NCI-H526 (cell line): ENCODE measurements around the gene CD40LG.

Experiments used
- DNase-seq, 2 experiments: peaks; one replicate each; lab custom pipeline; 2025; lab: John Stamatoyannopoulos, UW

CD40LG gene

DNA sequence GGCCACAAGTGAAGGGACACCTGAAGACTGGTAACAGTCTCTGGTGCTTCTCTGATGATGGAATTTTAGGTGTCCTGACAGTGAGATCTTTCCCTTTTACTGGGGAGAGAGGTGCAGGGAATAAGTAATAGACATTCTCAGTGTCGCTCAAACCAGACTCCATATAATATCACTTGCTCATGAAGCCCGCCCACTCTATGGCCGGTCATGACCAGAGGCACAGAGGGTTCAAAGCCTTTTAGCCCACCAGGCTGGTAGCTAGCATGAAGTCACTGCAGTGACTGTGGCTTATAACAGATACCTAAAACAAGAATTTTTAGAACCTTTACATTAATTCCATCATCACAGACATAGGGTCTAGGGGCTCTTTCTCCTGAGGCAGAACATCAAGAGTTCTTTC, 2.9 kb downstream of the CD40LG start:
- DNase-seq, result no peak

DNA sequence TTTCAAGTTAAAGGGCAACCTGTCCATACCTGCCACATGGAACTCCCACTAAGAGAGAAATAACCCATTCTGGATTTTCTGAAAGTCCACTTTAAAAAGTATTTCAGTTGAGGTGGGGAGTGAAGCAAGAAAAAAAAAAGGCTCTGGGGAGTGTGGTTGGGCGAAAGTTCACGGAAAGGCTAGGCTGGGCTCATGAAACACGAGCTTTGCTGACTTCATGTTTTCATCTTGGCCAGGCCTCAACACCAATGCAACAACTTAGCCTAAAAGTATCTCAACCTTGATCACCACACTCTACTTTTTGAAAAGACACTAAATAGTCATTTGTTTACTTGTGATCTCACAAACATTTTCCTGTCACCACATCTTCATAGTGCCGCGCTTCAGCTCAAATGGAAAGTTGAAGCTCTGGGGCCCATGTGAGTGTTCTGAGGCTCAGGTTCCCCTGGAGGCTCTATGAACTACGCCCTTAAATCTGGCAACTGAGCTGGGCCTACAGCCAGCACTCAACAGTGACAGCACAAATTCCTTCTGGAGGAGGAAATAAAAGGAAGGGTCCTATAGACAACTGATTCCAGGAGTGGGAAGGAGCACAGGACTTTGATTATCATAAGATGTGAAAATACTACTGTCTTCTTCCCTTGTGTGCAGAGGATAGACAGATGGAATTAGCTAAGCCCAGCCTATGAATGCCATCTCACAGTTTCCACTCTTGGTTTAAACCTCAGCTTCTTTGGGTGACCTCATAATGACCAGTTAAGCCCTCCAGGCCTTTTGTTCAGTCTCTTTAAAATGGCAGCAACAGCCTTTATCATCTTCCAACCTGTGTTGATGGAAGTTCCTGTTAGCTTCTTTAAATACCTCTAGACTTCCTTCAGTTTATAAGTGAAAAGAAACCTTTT, 5.1 kb downstream of the CD40LG start:
- DNase-seq, result no peak

DNA sequence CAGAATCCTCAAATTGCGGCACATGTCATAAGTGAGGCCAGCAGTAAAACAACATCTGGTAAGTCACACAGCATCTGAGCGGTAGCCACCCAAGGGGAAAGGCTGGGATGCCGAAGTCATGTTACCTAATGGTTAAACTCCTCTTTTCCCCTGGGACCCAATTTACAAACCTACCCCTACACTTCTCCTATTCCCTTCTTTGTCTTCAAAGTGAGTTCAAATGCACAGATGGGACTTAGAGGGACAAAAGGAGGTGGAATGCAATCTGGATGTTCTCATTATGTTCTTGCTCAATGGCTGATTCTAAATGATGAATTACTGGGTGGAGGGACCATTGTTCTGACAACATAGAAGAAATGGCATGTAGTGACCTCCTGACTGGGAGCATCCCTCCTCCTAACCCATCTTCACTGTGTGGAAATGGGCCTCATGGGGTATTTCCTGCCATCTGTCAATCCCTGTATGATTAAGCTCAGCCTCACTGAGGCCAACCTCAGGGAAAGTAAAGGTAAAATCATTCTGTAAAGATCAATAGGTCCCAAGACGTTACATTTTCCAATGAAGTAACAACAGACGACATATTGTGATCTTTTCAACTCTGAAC, 8.5 kb downstream of the CD40LG start:
- no peak for DNase-seq

DNA sequence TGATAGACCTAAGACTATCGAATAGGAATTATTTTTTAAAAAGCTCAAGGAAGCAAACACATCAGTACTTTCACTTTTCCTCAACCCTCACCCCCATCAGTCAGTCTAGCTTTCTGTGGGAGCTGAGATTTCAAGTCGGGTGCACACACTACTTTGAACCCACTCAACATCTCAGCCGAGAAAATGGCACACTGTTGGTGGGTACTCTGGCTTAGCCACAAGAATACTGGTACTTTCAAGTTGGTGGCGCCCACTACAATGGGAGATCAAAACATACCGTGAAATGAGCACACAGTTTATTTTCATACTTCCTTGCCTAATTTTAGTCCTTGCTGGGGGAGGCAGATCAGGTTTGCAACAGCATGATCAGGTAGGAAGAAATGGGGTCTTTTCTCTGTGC, 10.2 kb downstream of the CD40LG start:
- no peak for DNase-seq

DNA sequence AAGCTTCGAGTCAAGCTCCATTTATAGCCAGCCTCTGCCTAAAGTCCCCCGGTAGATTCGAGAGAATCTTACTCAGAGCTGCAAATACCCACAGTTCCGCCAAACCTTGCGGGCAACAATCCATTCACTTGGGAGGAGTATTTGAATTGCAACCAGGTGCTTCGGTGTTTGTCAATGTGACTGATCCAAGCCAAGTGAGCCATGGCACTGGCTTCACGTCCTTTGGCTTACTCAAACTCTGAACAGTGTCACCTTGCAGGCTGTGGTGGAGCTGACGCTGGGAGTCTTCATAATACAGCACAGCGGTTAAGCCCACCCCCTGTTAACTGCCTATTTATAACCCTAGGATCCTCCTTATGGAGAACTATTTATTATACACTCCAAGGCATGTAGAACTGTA, 11.2 kb downstream of the CD40LG start:
- DNase-seq, result no peak

DNA sequence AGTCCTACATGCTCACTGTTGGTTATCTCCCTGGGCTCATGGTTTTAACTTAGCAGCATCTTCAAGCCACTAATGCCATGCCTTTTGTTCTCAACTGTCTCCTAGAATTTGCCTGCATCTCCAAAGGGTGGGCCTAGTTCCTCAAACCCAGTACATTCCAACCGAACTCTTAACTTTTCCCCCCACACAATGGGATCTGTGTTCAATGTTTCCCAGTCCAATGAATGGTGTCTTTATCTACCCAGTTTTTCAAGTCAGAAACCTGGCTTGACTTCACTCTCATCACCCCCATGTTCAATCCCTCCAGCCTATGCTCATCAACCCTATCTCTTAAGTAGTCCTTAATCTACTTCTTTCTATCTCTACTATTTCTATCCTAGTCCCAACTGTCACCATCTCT, 12.9 kb downstream of the CD40LG start:
- no peak for DNase-seq

DNA sequence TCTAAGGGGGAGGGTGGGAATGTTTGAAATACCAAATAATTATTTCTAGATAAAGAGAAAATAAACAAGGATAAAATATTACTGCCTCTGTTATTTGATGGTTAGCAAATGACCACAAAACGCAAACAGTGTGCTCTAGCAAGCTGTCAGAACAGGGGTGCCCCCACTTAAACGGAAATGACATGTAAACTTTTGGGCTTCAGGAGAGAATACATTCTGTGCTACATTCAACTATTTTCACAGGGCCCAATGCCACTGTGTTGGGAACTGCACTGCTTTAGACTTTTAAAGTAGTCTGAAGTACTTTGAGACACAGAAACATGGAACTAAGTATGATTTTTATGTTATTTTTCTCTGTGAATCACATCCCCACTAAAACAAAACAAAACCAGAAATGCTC, 14.1 kb downstream of the CD40LG start:
- no peak for DNase-seq

DNA sequence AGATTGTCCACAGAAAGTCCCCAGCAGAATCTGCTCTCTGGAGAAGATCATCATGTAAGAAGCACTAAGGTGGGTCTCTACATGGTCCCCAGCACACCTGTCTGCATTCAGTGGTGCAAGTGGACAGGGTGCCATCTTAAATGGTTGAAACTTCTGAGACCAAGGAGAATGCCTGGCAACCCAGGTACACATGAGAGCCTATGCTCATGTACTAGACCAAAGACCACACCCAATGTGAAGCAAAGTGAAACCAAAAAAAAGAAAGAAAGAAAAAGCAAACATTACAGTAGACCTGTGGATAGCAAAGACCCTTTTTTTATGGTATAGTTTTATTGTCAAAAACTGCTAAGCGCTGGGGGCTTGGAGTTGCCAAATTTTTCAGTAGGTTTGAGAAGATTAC, 15.0 kb downstream of the CD40LG start:
- no peak for DNase-seq

DNA sequence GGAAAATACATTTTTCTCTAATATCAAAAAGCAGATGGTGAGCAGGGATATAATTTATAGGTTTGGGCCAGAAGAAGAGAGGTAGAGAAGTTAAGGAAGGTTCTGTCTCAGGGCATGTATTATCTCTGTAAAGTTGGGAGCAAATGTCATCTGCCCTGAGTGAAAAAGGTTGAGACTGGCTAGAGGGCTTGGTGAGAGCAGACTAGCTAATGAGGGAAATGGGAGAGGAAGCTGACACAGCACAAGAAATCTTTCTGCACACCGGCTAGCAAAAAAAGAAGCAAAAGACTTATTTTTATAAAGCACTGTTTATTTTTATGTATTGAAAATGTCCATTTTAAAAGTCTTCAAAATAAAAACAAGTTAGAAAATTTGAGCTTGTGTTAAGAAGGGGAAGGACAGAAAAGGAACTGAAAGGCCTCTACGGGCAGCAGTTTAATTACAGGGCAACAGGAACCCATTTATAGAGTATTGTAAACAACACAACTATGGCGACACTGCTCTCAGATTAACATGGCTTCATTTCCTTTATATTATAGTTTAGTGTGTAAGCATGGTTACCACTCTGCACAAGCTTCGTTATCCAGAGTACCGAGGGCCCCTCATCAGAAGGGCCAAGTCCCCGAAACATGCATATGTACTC, 17.4 kb downstream of the CD40LG start:
- DNase-seq, result no peak

DNA sequence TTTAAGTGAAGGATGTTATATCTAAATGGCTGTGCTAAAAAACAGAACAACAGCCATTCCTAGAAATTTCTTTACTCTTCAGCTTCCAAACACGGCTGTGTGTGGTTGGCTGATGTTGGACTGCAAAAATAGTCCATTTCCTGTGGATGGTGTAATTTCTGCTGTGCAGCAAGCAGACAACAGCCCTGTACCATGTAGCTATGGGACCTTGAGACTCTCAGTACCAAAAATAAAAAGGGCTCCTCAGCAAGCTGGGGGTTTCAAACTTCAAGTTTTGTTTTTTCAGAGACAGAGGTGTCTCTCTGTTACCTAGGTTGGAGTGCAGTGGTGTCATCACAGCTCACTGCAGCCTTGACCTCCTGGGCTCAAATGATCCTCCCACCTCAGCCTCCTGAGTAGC, 18.1 kb downstream of the CD40LG start:
- no peak for DNase-seq

DNA sequence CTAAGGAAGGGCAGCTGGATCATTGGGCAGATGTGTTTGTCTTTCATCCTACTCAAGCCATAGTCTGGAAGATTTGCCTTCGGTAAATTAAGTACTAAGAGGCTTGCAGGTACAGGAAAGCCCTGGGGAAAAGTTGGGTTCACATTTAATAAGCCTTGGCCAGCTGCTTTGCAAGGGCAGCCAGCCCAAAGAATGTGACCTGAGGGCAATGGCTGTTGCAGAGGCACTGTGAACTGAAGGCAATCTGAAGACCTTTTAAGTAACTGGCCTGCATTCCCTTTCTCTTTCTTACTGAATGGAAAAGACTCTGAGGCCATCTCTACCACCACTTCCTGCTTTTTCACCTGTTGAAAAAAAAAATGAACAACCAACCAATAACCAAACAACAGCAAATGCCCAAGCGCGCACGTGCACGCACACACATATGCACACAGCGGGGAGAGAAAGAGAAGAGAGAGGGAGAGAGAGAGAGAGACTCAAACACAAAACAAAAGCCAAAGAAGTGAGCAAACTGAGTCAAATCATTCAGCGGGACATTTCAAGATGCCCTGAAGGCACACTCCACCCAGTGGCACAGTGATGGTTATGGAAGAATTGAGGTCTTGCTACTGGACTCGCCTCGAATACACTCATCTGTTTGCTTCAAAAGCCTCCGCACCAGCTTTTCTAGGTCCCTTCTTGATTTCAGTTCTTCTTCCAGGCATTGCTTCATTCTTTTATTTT, 19.6 kb downstream of the CD40LG start:
- DNase-seq, result no peak

DNA sequence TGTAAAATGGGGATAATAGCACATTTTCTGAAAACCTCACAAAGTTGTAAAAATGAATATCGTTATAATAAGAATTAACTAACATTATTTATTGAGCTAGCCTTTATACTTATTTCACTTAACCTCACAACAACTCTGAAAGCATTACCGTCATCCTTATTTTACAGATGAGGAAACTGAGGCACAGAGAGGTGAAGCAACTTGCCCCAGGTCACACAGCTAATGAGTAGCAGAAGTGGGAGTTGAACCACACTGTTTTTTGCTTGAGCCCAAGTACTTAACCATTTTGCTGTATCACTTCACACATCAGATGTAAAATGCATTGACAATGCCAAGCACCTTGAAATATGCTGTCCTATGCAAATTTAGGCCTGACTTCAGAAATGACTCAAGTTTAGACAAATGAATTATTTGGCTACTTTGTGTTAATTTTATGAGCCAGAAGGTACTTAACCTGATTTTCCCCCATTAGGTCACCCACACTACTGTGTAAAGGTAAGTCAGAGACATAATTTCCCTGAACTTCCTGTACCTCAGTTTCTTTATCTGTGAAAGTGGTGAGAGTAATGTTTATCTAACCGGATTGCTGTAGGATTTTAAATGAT, 23.1 kb downstream of the CD40LG start:
- no peak for DNase-seq

DNA sequence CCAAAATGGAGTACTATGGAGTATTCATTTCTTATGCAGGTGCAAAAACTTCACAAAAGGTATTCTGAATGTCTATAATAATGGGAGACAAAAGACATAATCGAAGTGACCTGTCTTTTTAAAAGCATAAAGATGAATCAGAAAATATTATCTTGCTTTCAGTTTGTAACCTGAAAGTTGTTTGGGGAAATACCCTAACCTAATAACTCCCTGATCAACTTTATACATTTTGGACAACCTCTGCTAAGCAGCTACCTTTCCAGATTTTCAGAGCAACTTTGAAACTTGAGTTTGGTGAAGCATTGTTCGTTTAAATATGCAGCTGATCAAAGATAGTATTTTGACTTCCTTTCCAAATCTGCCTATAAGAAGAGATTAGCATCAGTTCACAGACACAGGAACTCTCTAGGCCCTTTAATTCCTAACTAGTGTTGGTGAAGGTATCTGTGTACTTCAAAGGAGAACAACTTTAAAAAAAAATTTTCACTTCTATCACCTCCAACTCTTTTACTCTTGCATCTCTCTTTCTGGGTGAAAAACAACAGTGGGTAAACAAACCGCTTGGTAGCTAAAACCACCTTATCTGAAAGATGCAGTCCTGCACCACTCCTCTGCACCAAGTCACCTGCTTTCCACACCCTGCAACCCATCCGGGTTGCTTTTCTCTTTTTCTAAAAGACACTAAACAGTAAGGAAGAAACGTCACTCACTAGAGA, 26.5 kb downstream of the CD40LG start:
- no peak for DNase-seq

DNA sequence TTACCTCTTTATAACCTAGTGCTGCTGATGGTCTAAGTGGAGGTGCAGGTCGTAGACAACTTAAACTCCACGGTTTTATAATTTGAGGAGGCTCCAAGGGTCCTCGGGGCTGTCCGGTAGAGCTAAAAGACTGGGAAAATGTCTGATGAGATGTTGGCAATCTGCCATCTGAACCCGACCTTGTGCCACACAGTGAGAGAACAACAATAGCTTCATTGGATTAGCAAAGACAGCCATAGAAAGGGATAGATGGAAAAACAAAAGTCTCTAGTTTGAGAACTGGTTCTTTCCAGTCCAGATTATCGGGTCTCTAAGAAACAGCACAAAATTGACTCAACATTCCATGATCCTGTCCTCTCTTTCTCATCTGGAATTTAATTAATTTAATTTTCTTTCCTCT, 31.6 kb downstream of the CD40LG start:
- DNase-seq, result no peak

DNA sequence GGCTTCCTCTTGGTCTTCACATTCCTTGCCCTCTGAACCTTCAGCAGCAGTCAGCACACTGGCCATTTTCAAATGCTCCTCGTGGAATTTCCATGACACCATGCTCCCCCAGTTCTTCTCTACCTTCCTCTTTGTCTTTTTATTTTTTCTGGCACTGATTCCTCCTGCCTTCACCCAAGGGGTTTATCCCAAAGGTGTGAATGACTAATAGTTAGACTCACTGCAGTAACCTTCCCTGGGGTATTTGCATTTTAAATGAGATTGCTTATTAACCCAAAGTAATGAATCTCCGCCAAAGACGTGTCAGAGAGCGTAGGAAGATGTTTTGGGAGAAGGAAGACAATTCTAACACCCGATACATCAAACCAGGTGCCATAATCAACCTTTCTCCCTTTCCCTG, 36.2 kb downstream of the CD40LG start:
- no peak for DNase-seq

DNA sequence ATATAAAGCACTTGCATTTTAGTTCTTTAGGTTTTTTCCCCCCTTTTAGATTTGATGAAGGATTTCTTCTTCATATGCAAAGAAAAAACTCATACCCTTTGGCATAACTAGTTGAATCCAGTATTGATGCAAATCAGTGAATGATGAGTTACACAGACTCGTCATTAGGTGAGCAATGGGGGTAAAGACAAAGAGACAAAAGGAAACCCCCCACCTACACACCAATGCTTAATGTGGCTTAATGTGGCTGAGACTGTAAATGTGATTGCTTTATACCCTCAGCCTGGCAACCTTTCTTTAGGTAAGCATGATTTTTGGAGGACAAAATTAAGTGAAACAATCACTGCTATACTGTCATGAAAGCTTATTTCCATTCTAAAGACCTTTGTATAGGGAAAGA, 39.5 kb downstream of the CD40LG start:
- peak in 1 of 2 experiments; percentile 5 for DNase-seq

DNA sequence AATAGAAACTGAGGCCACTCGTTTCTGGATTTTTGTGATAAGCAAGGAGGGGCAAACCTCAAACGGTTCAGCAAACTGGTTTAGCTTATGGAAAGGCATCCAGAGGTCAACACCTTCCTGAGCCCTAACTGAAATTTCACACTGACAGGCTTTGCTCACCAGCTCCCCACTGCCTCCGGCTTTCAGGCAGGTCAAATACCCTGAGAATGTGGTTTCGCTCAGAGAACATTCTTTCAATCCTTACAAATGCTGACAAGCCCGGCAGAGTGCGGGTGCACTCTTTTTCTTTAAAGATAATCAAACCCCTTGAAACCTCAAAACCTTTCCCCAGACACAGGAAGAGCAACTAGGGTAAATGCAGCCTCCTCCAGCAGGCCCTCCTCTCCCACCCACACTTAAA, 41.5 kb downstream of the CD40LG start:
- no peak for DNase-seq

DNA sequence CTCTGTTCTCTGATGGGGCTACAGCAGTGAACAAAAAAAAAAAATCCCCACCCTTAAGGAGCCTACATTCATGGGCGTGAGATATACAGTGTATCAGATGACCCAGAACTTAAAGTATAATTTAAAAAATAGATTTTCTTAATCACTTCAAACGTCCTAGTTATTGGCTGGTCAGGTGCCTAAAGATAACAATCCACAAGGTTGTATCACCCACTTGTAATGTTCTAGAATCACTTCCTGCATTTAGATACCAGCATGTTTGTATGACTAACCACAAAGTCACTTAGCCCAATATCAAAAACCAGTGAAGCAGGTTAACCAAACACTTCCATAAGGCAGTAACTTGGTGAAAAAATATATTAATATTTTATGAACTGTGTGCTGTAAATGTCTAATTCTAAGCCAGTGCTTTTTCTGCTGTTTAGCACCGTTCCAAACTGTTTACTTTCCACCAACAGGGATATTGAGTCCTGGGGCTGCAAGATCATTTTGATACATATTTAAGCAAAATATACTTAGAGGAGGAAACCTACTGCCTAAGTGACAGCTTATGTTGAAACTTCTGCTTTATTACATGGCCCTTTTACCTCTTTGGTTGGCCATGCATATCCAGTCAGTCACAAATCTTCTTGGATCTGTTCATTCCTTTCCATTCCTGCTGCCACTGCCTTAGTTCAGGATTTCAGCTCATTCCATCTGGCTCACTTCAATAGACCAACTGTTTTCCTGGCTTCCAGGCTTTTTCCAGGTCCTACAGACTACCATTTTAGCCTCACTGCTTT, 43.3 kb downstream of the CD40LG start:
- DNase-seq, result no peak

DNA sequence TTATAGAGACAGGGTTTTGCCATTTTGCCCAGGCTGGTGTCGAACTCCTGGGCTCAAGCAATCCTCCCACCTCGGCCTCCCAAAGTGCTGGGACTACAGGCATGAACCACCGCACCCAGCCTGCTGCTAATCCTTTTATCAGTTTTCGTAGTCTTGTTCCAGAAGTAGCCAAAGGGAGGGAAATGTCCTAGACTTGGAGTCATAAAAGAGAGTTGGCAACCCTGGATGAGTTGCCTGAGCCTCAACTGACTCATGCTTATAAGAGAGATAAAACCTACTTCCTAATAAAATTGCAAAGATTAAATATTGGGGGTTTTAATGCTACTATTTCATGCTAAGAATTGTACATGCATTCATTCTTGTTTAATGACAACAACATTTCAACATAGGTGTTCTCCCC, 44.3 kb downstream of the CD40LG start:
- no peak for DNase-seq

DNA sequence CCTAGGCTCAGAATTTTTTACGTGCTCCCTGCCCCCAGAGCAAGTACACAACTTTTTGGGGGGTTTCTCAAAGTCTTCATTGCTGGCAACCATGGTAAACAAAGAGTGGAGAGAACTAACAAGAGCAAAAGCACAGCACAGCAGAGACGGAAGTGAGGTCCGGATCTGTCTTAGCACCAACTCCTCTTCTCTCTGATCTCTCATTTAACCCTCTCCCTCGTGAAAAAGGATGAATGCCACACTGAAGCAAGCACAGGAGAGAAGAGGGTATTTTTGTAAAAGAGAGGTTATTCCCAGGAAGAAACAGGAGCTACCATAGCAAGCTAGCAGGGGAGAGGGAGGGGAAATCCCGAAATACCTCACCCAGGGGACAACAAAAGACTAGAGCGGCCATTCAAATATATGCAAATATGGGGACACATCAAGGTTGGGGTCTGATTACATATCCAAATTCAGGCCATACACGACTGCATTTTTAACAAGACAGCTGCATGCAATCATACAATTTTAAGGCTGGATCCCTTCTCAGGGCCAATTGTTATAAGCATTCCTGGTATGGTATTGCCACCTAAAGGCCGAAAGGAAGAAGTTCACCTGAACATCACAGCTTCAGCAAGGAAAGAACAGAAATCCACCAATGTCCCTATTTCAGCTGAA, 46.6 kb downstream of the CD40LG start:
- DNase-seq, result peak; percentile 91 to 93
